GM21423 (cell line): ENCODE data around the gene TESMIN.

Source experiments
- ATAC-seq: cut with Tn5 transposase; IDR thresholded peaks from one replicate; pipeline ENCODE4 v1.9.1; 2021; ENCODE audit warnings: mild to moderate bottlenecking, moderate library complexity; ENCODE audit not compliant: unreplicated experiment

TESMIN gene

GRCh38 chr11:68685656-68686380 is 65.5 kb downstream of the TESMIN start:
- no peak for ATAC-seq

- no peak for ATAC-seq
These were observed 66.6 kb downstream of the TESMIN start, which contains the start of gene GAL for GRCh38 chr11:68684385-68685356. TSS of gene GAL (plus strand) at chr11:68684544. CDS start at chr11:68684924, 380 bp downstream.

GRCh38 chr11:68683536-68684384 is 67.6 kb downstream of the TESMIN start:
- ATAC-seq, result no peak

GRCh38 chr11:68683121-68683520 is 68.2 kb downstream of the TESMIN start:
- no peak for ATAC-seq

GRCh38 chr11:68682531-68682961 is 68.8 kb downstream of the TESMIN start:
- ATAC-seq, result no peak

- no peak for ATAC-seq
These were observed 70.6 kb downstream of the TESMIN start for GRCh38 chr11:68680541-68681231.

GRCh38 chr11:68678031-68678441 is 73.3 kb downstream of the TESMIN start:
- no peak for ATAC-seq

- ATAC-seq, result no peak
These were observed 73.9 kb downstream of the TESMIN start for GRCh38 chr11:68677432-68677831.

GRCh38 chr11:68674461-68674860 is 76.9 kb downstream of the TESMIN start:
- no peak for ATAC-seq

- ATAC-seq, result no peak
These were observed 77.3 kb downstream of the TESMIN start for GRCh38 chr11:68673991-68674390.

- no peak for ATAC-seq
These were observed 77.9 kb downstream of the TESMIN start for GRCh38 chr11:68673306-68673945.

GRCh38 chr11:68670208-68670992 is 80.9 kb downstream of the TESMIN start:
- no peak for ATAC-seq

GRCh38 chr11:68669301-68670090 is 81.8 kb downstream of the TESMIN start:
- no peak for ATAC-seq

- no peak for ATAC-seq
These were observed 83.5 kb downstream of the TESMIN start for GRCh38 chr11:68667511-68668500.

GRCh38 chr11:68666849-68667248 is 84.5 kb downstream of the TESMIN start:
- ATAC-seq, result no peak

- ATAC-seq, result no peak
These were observed 85.9 kb downstream of the TESMIN start for GRCh38 chr11:68665436-68665835.

GRCh38 chr11:68664906-68665305 is 86.4 kb downstream of the TESMIN start:
- ATAC-seq, result no peak
